Middle frontal gyrus (tissue), 1 donor: ENCODE results near the gene TADA3.

Source experiments
- DNase-seq: peaks from one replicate; pipeline ENCODE4 v3.0.0-alpha.2; 2015; ENCODE audit warnings: low spot score; ENCODE audit errors: extremely low spot score

Gene TADA3

GRCh38 chr3:9762871-9763270, 29.4 kb downstream of the TADA3 start:
- DNase-seq: no peak

- DNase-seq: no peak
Observed at GRCh38 chr3:9761919-9762318, 30.4 kb downstream of the TADA3 start.

GRCh38 chr3:9760779-9761505, 31.3 kb downstream of the TADA3 start:
- no peak for DNase-seq

GRCh38 chr3:9757427-9757826, 34.8 kb downstream of the TADA3 start:
- no peak for DNase-seq

- no peak for DNase-seq
Observed at GRCh38 chr3:9754678-9755077, 37.6 kb downstream of the TADA3 start.

- no peak for DNase-seq
Observed at GRCh38 chr3:9750556-9751411, 41.5 kb downstream of the TADA3 start.

GRCh38 chr3:9749645-9750555, 42.4 kb downstream of the TADA3 start, which contains the start of gene OGG1:
Gene OGG1, plus strand, starts transcription at chr3:9749952. Its CDS starts 335 bp downstream, at chr3:9750287.
- peak; percentile 94 for DNase-seq

- DNase-seq: no peak
Observed at GRCh38 chr3:9749296-9749644, 43.0 kb downstream of the TADA3 start.

GRCh38 chr3:9748031-9748430, 44.2 kb downstream of the TADA3 start:
- no peak for DNase-seq

GRCh38 chr3:9747267-9747666, 45.0 kb downstream of the TADA3 start:
- DNase-seq: no peak

- DNase-seq: no peak
Observed at GRCh38 chr3:9746330-9746729, 45.9 kb downstream of the TADA3 start.

- DNase-seq: no peak
Observed at GRCh38 chr3:9745521-9745920, 46.8 kb downstream of the TADA3 start.

- DNase-seq: no peak
Observed at GRCh38 chr3:9744162-9744561, 48.1 kb downstream of the TADA3 start.

- no peak for DNase-seq
Observed at GRCh38 chr3:9743548-9743947, 48.7 kb downstream of the TADA3 start.

- no peak for DNase-seq
Observed at GRCh38 chr3:9742560-9742959, 49.7 kb downstream of the TADA3 start.

GRCh38 chr3:9739181-9739580, 53.1 kb downstream of the TADA3 start:
- DNase-seq: no peak

GRCh38 chr3:9736831-9737230, 55.4 kb downstream of the TADA3 start:
- peak; percentile 28 for DNase-seq

- DNase-seq: no peak
Observed at GRCh38 chr3:9732740-9733115, 59.5 kb downstream of the TADA3 start.

GRCh38 chr3:9732080-9732739, 60.1 kb downstream of the TADA3 start:
- DNase-seq: no peak

- peak; percentile 93 for DNase-seq
Observed at GRCh38 chr3:9731206-9732079, 60.8 kb downstream of the TADA3 start, which contains the start of gene BRPF1. Gene BRPF1, plus strand, starts transcription at chr3:9731735. Its CDS starts 2,406 bp downstream, at chr3:9734141.
